K562 (cell line): ENCODE data around the gene SFT2D2. TPM values are rescaled to one million over a fixed set of nuclear protein-coding genes. Genes with fewer than 3 reads are reported as not detected.
A peak's percentile ranks its signal among the peaks of the same experiment; 100 is the strongest.

Source experiments
- ATAC-seq: fragments of 200-7000 bp; cut with Tn5 transposase; 3 replicates; pipeline ENCODE4 v1.9.1; 2020; ENCODE audit warnings: moderate library complexity
- BruUV-seq: library from RNA; stranded (reverse); fragments of 400-500 nt; replicated peaks from 2 replicates; lab custom pipeline; 2021; lab: Mats Ljungman, UMichigan
- CTCF ChIA-PET: fragments of 300-600 bp; formaldehyde crosslinking; extraction: SDS; loops from one replicate; lab custom pipeline; 2021; ENCODE audit warnings: low intra/inter-chr PET ratio; lab: Yijun Ruan, JAX
- POLR2A ChIA-PET: fragments of 300-600, 350-650 bp; sonication (Branson Sonifier 250); formaldehyde crosslinking; extraction: SDS; loops from one replicate; lab custom pipeline; 2021; ENCODE audit warnings: antibody characterized with exemption, inconsistent platforms; lab: Yijun Ruan, JAX
- DNase-seq, 4 experiments: peaks; one replicate each; pipeline versions ENCODE4 v3.0.0 to v3.0.0-alpha.2; 2011 to 2018; ENCODE audit warnings: low spot score in 3 of 4, mixed read lengths in 3 of 4; ENCODE audit errors: extremely low read depth in 1 of 4
- FAIRE-seq: peaks from 2 replicates; lab custom pipeline; 2011; peaks lifted over from hg19 to GRCh38; lab: Jason Lieb, UNC
- H2AFZ ChIP-seq: 2 replicates; pipeline ENCODE4 v1.6.0; 2011; ENCODE audit warnings: low read depth, low read length, control low read depth, inconsistent platforms
- H3K27ac ChIP-seq: fragments of 200-600 bp; 3 replicates; pipeline ENCODE4 v1.8.0; 2011; ENCODE audit warnings: low read depth, mild to moderate bottlenecking, control low read depth, inconsistent platforms, low read length, moderate library complexity, mixed read lengths; ENCODE audit errors: extremely low read depth
- H3K27me3 ChIP-seq, 2 experiments: fragments of 300-600 bp in 1 of 2; 2 replicates in 1 of 2; 3 replicates in 1 of 2; pipeline versions ENCODE4 v1.6.0 to v1.8.0; 2011; ENCODE audit warnings: inconsistent platforms in 2 of 2, low read length in 2 of 2, mild to moderate bottlenecking in 1 of 2, mixed read lengths in 1 of 2, moderate library complexity in 1 of 2; ENCODE audit not compliant: control insufficient read depth in 2 of 2, insufficient read depth in 2 of 2
- H3K36me3 ChIP-seq: fragments of 300-600 bp; 3 replicates; pipeline ENCODE4 v1.8.0; 2011; ENCODE audit warnings: mild to moderate bottlenecking, low read length, inconsistent platforms; ENCODE audit not compliant: control insufficient read depth, insufficient read depth
- H3K4me1 ChIP-seq, 2 experiments: fragments of 200-600 bp in 1 of 2; replicated peaks in 1 of 2; 2 replicates in 1 of 2; 3 replicates in 1 of 2; pipeline versions ENCODE4 v1.5.1 to v1.8.0; 2011; ENCODE audit warnings: inconsistent platforms in 2 of 2, low read length in 2 of 2, mild to moderate bottlenecking in 1 of 2, mixed read lengths in 1 of 2, moderate library complexity in 1 of 2; ENCODE audit not compliant: control insufficient read depth in 2 of 2, insufficient read depth in 2 of 2
- H3K4me2 ChIP-seq: 2 replicates; pipeline ENCODE4 v1.6.1; 2011; ENCODE audit warnings: low read length, control low read depth, inconsistent platforms, mixed read lengths; ENCODE audit not compliant: insufficient read depth
- H3K4me3 ChIP-seq: fragments of 200-600 bp; sonication (generic), shearing (Covaris generic); 2 replicates; pipeline ENCODE4 v1.5.1; 2016; ENCODE audit warnings: control low read depth, inconsistent platforms
- H3K79me2 ChIP-seq: fragments of 200-600 bp; 3 replicates; pipeline ENCODE4 v1.8.0; 2011; ENCODE audit warnings: low read length, inconsistent platforms; ENCODE audit not compliant: control insufficient read depth, insufficient read depth
- H3K9ac ChIP-seq, 2 experiments: 2 replicates each; pipeline versions ENCODE4 v1.6.0 to v1.6.1; 2011; ENCODE audit warnings: low read depth in 2 of 2, low read length in 2 of 2, control low read depth in 1 of 2, inconsistent platforms in 1 of 2, mild to moderate bottlenecking in 1 of 2, mixed read lengths in 1 of 2; ENCODE audit not compliant: insufficient read depth in 1 of 2
- H3K9me1 ChIP-seq: one replicate; pipeline ENCODE4 v1.6.0; 2011; ENCODE audit warnings: inconsistent platforms, mild to moderate bottlenecking, low read length, moderate library complexity; ENCODE audit not compliant: control insufficient read depth, insufficient read depth
- H3K9me3 ChIP-seq: replicated peaks from 2 replicates; pipeline ENCODE4 v1.5.1; 2011; ENCODE audit warnings: low read depth, low read length, inconsistent platforms; ENCODE audit not compliant: control insufficient read depth, insufficient read depth
- H4K20me1 ChIP-seq: replicated peaks from 2 replicates; pipeline ENCODE4 v1.6.1; 2011; ENCODE audit warnings: low read length, inconsistent platforms, mixed read lengths; ENCODE audit not compliant: control insufficient read depth, insufficient read depth
- ATF1 ChIP-seq, 2 experiments: fragments of 450-650 bp in 1 of 2; IDR thresholded peaks; 2 replicates each; pipeline ENCODE4 v1.6.1; 2016; ENCODE audit warnings: missing compliant biosample characterization in 1 of 2, missing genetic modification characterization in 1 of 2
- CTCF ChIP-seq, 3 experiments: IDR thresholded peaks in 2 of 3; conservative IDR thresholded peaks in 1 of 3; 2 replicates each; pipeline ENCODE4 v1.5.1; 2011 to 2012; ENCODE audit warnings: low read length in 3 of 3, mild to moderate bottlenecking in 3 of 3, control low read depth in 2 of 3, improper control_type of control experiment in 1 of 3, inconsistent platforms in 1 of 3, low read depth in 1 of 3, mixed read lengths in 1 of 3, moderate library complexity in 1 of 3; ENCODE audit not compliant: insufficient read depth in 2 of 3
- TAL1 ChIP-seq: fragments of 450-650 bp; IDR thresholded peaks from 2 replicates; pipeline ENCODE4 v1.6.1; 2016; ENCODE audit warnings: mild to moderate bottlenecking
- TFE3 ChIP-seq: fragments of 450-650 bp; formaldehyde crosslinking; IDR thresholded peaks from 2 replicates; pipeline ENCODE4 v1.4.0; 2020; ENCODE audit warnings: mild to moderate bottlenecking, mixed read lengths
- ZNF124 ChIP-seq: sonication (generic); formaldehyde crosslinking; IDR thresholded peaks from 2 replicates; pipeline ENCODE4 v1.8.1; 2022; ENCODE audit warnings: missing genetic modification reagents
- ZNF347 ChIP-seq: fragments of 450-650 bp; formaldehyde crosslinking; IDR thresholded peaks from 2 replicates; pipeline ENCODE4 v1.4.0; 2020; ENCODE audit warnings: low read depth, mild to moderate bottlenecking, moderate library complexity
- whole genome bisulfite sequencing: fragments of 100-300 bp; shearing (Covaris generic); methylation state at CpG from one replicate; pipeline ENCODE4 v1.1.6; 2016; ENCODE audit warnings: low coverage, mixed read lengths; ENCODE audit not compliant: insufficient coverage; ENCODE audit errors: missing lambda C conversion rate; 5-methylcytosine and 5-hydroxymethylcytosine counted together
- in situ Hi-C: fragments of 300-500 bp; cut with MboI; formaldehyde crosslinking; loops from 4 replicates; pipeline ENCODE4 v1.15.0; 2018; ENCODE audit warnings: inconsistent platforms, mixed read lengths
- intact Hi-C: fragments of 100-400 bp; cut with micrococcal nuclease; formaldehyde crosslinking; loops from 2 replicates; pipeline ENCODE4 v1.14.2; 2022
- polyA plus RNA-seq, 8 experiments: library from polyadenylated mRNA; depleted of rRNA in 4 of 8; stranded (reverse) in 5 of 8; unstranded in 3 of 8; fragments of >200 nt; fragmentation: Nextera tagmentation in 2 of 8; fragmentation: Illumina TruSeq in 1 of 8; extraction: Ambion mirVana in 2 of 8; extraction: Trizol in 1 of 8; gene quantifications; 2 replicates each; pipeline versions ENCODE4 v1.2.1 to v1.2.3, GENCODE V29; 2011 to 2014; ENCODE audit warnings: inconsistent platforms in 1 of 8, missing spikeins in 1 of 8
- total RNA-seq, 7 experiments: library from RNA; depleted of rRNA in 6 of 7; stranded (reverse); fragments of >200 nt in 6 of 7; fragmentation: Illumina TruSeq in 2 of 7; extraction: Trizol in 2 of 7; gene quantifications; 2 replicates each; pipeline versions ENCODE4 v1.2.1 to v1.2.3, GENCODE V29; 2011 to 2021; ENCODE audit warnings: low replicate concordance in 1 of 7
- TF ChIP-seq, protein P1 (sequence below): fragments of 250-450 bp; sonication (Bioruptor Pico); IDR thresholded peaks from 2 replicates; pipeline ENCODE4 v1.4.0; 2020

The SFT2D2 gene
- total and polyA plus RNA-seq, 9 of the 15 experiments (the other 6 are each of a cell fraction or from before 2014, with no cell fraction given): 3.4 to 50.1 (median 21.6) TPM

- 0 out of 6 replicates have a peak, but pooled peaks of 1 of the 3 experiments have one; percentile 22 for TF ChIP-seq CTCF (IDR thresholded peaks at IDR 0.05 in 2 of 3, conservative IDR thresholded peaks at IDR 0.05 in 1 of 3; ENCODE audit: insufficient read depth in 2 of 3, low read depth in 1 of 3, low read length in 3 of 3)
Observed at GRCh38 chr1:168285971-168286927, 60.4 kb downstream of the SFT2D2 start (continued).

- WGBS: 10% methylated on average over 1 of the region's 1 CpG
- Histone ChIP-seq H3K9me3 (no peaks in the 10 kb centered on the region), H3K79me2 (no peaks in the 10 kb centered on the region), H3K9ac (peak overlapping the region in 1 of 2 experiments; percentile 32; a peak in 2 of 4 replicates), H3K9me1 (no peaks in the 10 kb centered on the region), H3K27me3 (no peaks in the 10 kb centered on the region), H2AFZ (peak overlapping the region; percentile 73), H3K4me2 (peak overlapping the region; percentile 32), H3K4me1 (peaks cover 7 to 43% of the 10 kb centered on the region in 2 experiments; a peak in 4 of 5 replicates), H3K27ac (peak overlapping the region; percentile 70), H3K4me3 (no peak overlapping the region), H3K36me3 (no peaks in the 10 kb centered on the region), H4K20me1 (no peaks in the 10 kb centered on the region)
- ChIA-PET CTCF (interaction anchor here (0.6 kb wide), 2 partner anchors 60 to 142 kb away, joined by 4 read pairs; no protein-coding TSS in a partner anchor), POLR2A (interaction anchor here (1.0 to 1.8 kb wide), 7 partner anchors 9 to 88 kb away, joined by 3 to 8 read pairs (median 4); no protein-coding TSS in a partner anchor)
- peak; percentile 92 for ATAC-seq
- peak; percentile 31 to 84 (median 52) for DNase-seq
- intact Hi-C loops (no loop called here), in situ Hi-C loops (no loop called here)
- no TSS peak for BruUV-seq
- FAIRE-seq: peak; percentile 84
- TF ChIP-seq ZNF347 (CRISPR knock-in tag) (no peak), TAL1 (no peak; the same call in 1 of the 2 replicates), TFE3 (CRISPR knock-in tag) (no peak), ZNF124 (CRISPR knock-in tag) (no peak), ATF1 (CRISPR knock-in tag; IDR thresholded peaks at IDR 0.05) (no peak), ATF1 (tag; IDR thresholded peaks at IDR 0.05) (peak; percentile 91)
- TF ChIP-seq, protein P1, sequence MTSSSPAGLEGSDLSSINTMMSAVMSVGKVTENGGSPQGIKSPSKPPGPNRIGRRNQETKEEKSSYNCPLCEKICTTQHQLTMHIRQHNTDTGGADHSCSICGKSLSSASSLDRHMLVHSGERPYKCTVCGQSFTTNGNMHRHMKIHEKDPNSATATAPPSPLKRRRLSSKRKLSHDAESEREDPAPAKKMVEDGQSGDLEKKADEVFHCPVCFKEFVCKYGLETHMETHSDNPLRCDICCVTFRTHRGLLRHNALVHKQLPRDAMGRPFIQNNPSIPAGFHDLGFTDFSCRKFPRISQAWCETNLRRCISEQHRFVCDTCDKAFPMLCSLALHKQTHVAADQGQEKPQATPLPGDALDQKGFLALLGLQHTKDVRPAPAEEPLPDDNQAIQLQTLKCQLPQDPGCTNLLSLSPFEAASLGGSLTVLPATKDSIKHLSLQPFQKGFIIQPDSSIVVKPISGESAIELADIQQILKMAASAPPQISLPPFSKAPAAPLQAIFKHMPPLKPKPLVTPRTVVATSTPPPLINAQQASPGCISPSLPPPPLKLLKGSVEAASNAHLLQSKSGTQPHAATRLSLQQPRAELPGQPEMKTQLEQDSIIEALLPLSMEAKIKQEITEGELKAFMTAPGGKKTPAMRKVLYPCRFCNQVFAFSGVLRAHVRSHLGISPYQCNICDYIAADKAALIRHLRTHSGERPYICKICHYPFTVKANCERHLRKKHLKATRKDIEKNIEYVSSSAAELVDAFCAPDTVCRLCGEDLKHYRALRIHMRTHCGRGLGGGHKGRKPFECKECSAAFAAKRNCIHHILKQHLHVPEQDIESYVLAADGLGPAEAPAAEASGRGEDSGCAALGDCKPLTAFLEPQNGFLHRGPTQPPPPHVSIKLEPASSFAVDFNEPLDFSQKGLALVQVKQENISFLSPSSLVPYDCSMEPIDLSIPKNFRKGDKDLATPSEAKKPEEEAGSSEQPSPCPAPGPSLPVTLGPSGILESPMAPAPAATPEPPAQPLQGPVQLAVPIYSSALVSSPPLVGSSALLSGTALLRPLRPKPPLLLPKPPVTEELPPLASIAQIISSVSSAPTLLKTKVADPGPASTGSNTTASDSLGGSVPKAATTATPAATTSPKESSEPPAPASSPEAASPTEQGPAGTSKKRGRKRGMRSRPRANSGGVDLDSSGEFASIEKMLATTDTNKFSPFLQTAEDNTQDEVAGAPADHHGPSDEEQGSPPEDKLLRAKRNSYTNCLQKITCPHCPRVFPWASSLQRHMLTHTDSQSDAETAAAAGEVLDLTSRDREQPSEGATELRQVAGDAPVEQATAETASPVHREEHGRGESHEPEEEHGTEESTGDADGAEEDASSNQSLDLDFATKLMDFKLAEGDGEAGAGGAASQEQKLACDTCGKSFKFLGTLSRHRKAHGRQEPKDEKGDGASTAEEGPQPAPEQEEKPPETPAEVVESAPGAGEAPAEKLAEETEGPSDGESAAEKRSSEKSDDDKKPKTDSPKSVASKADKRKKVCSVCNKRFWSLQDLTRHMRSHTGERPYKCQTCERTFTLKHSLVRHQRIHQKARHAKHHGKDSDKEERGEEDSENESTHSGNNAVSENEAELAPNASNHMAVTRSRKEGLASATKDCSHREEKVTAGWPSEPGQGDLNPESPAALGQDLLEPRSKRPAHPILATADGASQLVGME (CRISPR knock-in tag): no peak
Observed at GRCh38 chr1:168287237-168287664, 61.4 kb downstream of the SFT2D2 start.
